Esophagus squamous epithelium (tissue), 4 donors: Measurements from ENCODE around the gene CDC14B.

Experiments used
- CTCF ChIP-seq, 6 experiments: fragments of 450-650 bp in 4 of 6; fragments of 200-600 bp in 2 of 6; sonication (generic) in 2 of 6; IDR thresholded peaks; one replicate each; pipeline ENCODE4 v1.5.1; 2016 to 2019; ENCODE audit warnings: antibody characterized with exemption in 6 of 6, mild to moderate bottlenecking in 4 of 6, moderate library complexity in 4 of 6
- POLR2A ChIP-seq, 4 donors: fragments of 450-650 bp; IDR thresholded peaks; one replicate each; pipeline ENCODE4 v1.6.1; 2017; ENCODE audit warnings: antibody characterized with exemption in 4 of 4, mild to moderate bottlenecking in 4 of 4, moderate library complexity in 3 of 4

- TF ChIP-seq CTCF (IDR thresholded peaks at IDR 0.05): no peak
- no peak for TF ChIP-seq POLR2A (IDR thresholded peaks at IDR 0.05)
Measured at GRCh38 chr9:96476591-96476990, 143.1 kb downstream of the CDC14B start.
